Fibroblast of pulmonary artery (primary cell): ENCODE data around the gene IFIT5.
A peak's percentile ranks its signal among the peaks of the same experiment; 100 is the strongest.

Experiments used
- DNase-seq: peaks from one replicate; pipeline ENCODE4 v3.0.0-alpha.2; 2010; ENCODE audit warnings: low read depth
- H3K4me3 ChIP-seq: replicated peaks from 2 replicates; pipeline ENCODE4 v1.5.1; 2011; ENCODE audit warnings: low read depth, mild to moderate bottlenecking, control low read depth, low read length, moderate library complexity
- CTCF ChIP-seq: IDR thresholded peaks from 2 replicates; pipeline ENCODE4 v1.5.1; 2011; ENCODE audit warnings: mild to moderate bottlenecking, control low read depth, low read length, inconsistent platforms; ENCODE audit errors: missing control alignments

The IFIT5 gene

GRCh38 chr10:89373916-89374711 lies 40.3 kb upstream of the IFIT5 start:
- TF ChIP-seq CTCF = no peak
- H3K4me3 ChIP-seq = peak overlapping the region; percentile 34
- DNase-seq = peak; percentile 96

- TF ChIP-seq CTCF = no peak
- no peak for DNase-seq
- no peak overlapping the region for H3K4me3 ChIP-seq
Observed at GRCh38 chr10:89374713-89375141, 39.6 kb upstream of the IFIT5 start.

DNA sequence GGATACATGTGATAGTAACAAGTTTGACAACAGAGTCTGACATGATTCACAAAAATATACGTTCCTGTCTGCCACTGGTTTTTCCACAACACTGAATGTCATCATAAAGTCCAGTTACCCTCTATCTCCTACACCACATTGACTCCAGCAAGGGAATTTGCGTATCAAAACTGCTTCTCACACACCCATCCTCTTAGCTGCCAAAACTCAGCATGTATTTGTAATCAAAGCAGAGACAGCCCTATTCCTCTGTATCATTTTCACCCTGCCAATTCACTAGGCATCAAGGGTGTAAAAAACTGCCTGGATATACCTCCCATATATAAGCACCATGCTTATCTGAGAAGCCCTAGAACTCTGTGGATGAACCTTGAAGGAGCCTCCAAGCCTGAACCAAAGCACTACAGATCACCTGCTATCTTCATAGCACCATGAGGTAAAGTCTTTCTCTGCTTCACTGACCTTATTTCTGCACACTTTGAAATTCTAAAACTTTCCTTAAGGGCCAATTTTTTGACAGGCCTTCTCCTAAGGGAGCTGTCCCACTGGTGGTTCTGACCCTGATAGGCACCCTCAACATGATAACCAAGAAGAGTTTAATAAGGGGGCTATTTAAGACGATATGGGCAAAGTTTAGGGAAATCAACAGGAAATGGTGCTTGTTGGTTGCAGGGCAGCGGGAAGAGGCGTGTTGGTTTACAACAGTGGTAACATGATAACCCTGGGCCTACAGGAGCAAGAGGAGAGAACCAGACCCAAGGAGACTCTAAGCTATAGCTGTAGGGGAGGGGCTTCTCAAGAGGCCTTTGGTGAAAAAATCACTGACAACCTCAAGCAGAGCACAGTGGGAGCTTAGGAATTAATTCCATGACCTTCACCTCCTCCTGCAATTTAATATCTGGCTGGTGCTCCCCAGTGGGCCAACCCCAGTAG lies 36.4 kb upstream of the IFIT5 start, which contains the start of gene IFIT1B:
Gene IFIT1B (plus strand): TSS at position 352 of the 933 bp plus-strand sequence. CDS start 80 bp downstream, at position 432.
- no peak for TF ChIP-seq CTCF
- DNase-seq = no peak
- H3K4me3 ChIP-seq = no peak within 1 kb of the TSS

DNA sequence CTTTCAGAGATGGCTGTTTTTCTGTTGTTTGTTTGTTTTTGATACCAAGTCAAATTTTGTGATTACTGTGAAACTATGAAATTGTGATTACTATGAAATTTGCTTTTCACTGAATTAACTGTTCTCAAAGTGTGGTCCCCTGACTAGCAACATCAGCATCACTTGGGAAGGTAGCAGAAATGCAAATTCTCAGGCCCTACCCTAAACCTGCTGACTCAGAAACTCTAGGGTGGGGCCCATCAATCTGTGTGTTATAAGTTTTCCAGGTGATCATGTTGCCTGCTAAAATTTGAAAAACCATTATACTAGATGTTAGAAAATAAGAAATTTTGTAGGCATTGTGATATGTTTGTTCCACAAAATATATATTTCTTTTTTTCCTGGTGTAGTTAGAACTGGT lies 35.3 kb upstream of the IFIT5 start:
- no peak for DNase-seq
- no peak for TF ChIP-seq CTCF
- no peak overlapping the region for H3K4me3 ChIP-seq

GRCh38 chr10:89382757-89383156 lies 31.6 kb upstream of the IFIT5 start:
- H3K4me3 ChIP-seq = no peak overlapping the region
- no peak for DNase-seq
- no peak for TF ChIP-seq CTCF

DNA sequence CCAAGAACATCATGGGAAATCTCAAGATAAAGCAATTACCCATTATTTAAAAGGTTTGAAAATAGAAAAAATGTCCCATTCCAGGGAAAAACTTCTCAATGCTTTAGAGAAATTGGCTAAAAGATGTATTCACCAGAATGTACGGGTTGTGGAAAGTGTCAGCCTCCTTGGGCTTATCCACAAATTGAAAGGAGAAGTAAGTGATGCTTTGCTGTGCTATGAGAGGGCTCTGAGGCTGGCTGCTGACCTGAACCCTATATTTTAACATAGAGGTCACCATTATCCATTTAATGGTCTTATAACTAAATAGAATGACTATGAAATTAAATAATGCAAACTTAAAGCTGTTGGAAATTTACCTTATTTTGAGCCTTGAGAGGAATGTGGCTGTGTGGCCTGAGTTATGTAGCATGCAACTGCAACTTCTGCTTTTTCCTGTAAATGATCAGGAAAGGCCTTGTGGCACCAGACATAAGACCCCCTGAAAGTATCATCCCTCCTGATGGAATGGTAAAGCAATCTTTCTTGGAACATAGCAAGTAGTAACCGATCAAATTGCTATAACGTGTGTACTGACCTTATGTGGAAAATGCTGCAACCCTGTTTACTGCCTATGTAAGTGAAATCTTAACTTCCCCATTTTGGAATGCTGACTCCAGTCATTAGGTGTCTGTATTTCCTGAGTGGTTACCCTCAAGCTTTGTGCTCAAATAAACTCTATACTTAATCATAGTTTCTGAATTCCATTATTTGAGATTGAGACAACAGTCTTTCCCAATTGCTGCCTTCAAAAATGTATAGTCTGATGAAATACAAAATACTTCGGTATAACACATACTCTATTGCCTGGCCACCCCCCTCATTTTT lies 29.7 kb upstream of the IFIT5 start:
- no peak overlapping the region for H3K4me3 ChIP-seq
- TF ChIP-seq CTCF = no peak
- peak; percentile 18 for DNase-seq
